DOHH2 (cell line): Measurements from ENCODE around the gene ABLIM1.

ENCODE experiments used
- EZH2phosphoT487 ChIP-seq: fragments of 200-600 bp; sonication (generic); IDR thresholded peaks from 2 replicates; pipeline ENCODE4 v1.6.1; 2017; ENCODE audit warnings: borderline replicate concordance, mild to moderate bottlenecking, antibody characterized with exemption, low read length, moderate library complexity, mixed read lengths
- TF ChIP-seq, protein P1 (sequence below): fragments of 200-600 bp; sonication (generic); IDR thresholded peaks from one replicate; pipeline ENCODE4 v1.5.1; 2014; ENCODE audit warnings: antibody characterized with exemption, mild to moderate bottlenecking, low read depth, low read length; ENCODE audit not compliant: poor library complexity, severe bottlenecking

DNA sequence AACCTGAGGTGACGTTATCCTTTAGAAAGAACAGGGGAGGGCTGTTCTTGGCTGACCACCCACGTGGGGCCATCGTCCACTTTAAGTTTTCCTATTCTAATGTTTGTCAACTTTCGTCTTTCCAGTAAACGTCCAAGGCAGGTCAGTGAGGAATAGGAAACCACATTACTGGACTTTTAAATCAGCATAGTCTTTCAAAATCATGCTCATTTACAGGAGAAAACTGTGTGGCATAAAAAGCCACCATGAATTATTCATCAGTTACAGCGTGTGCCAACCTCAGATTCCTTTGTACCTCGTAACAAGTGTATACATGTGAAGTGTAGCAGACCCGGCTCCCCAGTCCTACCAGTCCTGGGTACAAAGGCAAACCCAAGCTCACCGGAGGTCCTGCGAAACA lies 25.1 kb upstream of the ABLIM1 start:
- TF ChIP-seq, protein P1, sequence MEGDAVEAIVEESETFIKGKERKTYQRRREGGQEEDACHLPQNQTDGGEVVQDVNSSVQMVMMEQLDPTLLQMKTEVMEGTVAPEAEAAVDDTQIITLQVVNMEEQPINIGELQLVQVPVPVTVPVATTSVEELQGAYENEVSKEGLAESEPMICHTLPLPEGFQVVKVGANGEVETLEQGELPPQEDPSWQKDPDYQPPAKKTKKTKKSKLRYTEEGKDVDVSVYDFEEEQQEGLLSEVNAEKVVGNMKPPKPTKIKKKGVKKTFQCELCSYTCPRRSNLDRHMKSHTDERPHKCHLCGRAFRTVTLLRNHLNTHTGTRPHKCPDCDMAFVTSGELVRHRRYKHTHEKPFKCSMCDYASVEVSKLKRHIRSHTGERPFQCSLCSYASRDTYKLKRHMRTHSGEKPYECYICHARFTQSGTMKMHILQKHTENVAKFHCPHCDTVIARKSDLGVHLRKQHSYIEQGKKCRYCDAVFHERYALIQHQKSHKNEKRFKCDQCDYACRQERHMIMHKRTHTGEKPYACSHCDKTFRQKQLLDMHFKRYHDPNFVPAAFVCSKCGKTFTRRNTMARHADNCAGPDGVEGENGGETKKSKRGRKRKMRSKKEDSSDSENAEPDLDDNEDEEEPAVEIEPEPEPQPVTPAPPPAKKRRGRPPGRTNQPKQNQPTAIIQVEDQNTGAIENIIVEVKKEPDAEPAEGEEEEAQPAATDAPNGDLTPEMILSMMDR = no peak
- TF ChIP-seq EZH2phosphoT487 = no peak
